Measurements from ENCODE around the gene ZIC2.

The ZIC2 gene

DNA sequence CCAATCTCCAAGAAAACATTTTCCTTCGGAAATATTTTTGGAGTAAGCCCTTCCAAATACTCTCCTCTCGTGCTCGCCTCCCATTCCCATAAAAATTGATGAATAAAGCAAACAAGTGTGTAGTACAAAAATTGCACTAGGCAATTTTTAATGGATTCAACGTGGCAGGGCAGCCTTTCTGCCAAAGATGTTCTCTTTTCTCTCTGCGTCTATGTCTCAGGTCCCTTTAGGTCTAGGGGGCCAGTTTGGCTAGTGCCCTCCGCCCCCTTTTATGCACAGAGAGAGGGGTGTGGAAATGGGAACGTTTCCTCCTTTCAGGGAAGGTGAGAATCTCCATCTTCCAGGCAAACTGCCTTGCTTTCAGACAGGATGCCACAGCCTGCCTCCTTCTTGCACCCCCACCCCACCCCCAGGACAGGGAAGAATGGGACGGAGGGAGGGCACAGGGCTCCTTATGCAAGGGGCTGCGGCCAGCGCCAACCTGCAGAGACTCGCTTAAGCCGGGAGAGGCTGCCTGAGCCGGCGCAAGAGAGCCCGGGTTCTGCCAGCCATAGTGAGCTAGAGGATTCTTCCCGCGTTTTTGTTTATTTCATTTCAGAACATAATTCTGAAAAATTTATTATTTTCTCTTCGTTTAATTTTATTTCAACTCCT lies 2.7 kb upstream of the ZIC2 start:
- TF ChIP-seq ZFP30 (CRISPR knock-in tag; IDR thresholded peaks at IDR 0.05) (no peak), ARNTL (CRISPR knock-in tag; IDR thresholded peaks at IDR 0.05; ENCODE audit: borderline replicate concordance, low read depth) (no peak), RARB (CRISPR knock-in tag; IDR thresholded peaks at IDR 0.05) (no peak), SNAI2 (CRISPR knock-in tag; IDR thresholded peaks at IDR 0.05) (no peak), PPARA (CRISPR knock-in tag; IDR thresholded peaks at IDR 0.05; ENCODE audit: borderline replicate concordance) (no peak), ZNF70 (CRISPR knock-in tag; IDR thresholded peaks at IDR 0.05) (no peak), ZNF565 (CRISPR knock-in tag; conservative IDR thresholded peaks at IDR 0.05; ENCODE audit: low read depth) (no peak), ZFP3 (CRISPR knock-in tag; IDR thresholded peaks at IDR 0.05) (no peak), ZC3H10 (CRISPR knock-in tag; IDR thresholded peaks at IDR 0.05) (no peak), TSHZ2 (CRISPR knock-in tag; IDR thresholded peaks at IDR 0.05) (no peak), CSDC2 (CRISPR knock-in tag; IDR thresholded peaks at IDR 0.05) (no peak), OSR1 (CRISPR knock-in tag; IDR thresholded peaks at IDR 0.05) (no peak), TCF4 (CRISPR knock-in tag; IDR thresholded peaks at IDR 0.05; ENCODE audit: borderline replicate concordance) (no peak), CSRNP3 (CRISPR knock-in tag; IDR thresholded peaks at IDR 0.05) (no peak), BACH2 (CRISPR knock-in tag; IDR thresholded peaks at IDR 0.05; ENCODE audit: borderline replicate concordance) (no peak), GLIS3 (CRISPR knock-in tag; IDR thresholded peaks at IDR 0.05) (no peak)
- TF ChIP-seq, protein P1, sequence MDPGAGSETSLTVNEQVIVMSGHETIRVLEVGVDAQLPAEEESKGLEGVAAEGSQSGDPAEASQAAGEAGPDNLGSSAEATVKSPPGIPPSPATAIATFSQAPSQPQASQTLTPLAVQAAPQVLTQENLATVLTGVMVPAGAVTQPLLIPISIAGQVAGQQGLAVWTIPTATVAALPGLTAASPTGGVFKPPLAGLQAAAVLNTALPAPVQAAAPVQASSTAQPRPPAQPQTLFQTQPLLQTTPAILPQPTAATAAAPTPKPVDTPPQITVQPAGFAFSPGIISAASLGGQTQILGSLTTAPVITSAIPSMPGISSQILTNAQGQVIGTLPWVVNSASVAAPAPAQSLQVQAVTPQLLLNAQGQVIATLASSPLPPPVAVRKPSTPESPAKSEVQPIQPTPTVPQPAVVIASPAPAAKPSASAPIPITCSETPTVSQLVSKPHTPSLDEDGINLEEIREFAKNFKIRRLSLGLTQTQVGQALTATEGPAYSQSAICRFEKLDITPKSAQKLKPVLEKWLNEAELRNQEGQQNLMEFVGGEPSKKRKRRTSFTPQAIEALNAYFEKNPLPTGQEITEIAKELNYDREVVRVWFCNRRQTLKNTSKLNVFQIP (CRISPR knock-in tag; IDR thresholded peaks at IDR 0.05; ENCODE audit: borderline replicate concordance, low read depth): no peak
- TF ChIP-seq, protein P2, sequence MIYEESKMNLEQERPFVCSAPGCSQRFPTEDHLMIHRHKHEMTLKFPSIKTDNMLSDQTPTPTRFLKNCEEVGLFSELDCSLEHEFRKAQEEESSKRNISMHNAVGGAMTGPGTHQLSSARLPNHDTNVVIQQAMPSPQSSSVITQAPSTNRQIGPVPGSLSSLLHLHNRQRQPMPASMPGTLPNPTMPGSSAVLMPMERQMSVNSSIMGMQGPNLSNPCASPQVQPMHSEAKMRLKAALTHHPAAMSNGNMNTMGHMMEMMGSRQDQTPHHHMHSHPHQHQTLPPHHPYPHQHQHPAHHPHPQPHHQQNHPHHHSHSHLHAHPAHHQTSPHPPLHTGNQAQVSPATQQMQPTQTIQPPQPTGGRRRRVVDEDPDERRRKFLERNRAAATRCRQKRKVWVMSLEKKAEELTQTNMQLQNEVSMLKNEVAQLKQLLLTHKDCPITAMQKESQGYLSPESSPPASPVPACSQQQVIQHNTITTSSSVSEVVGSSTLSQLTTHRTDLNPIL (CRISPR knock-in tag; IDR thresholded peaks at IDR 0.05; ENCODE audit: low read depth): no peak
- ATAC-seq: peak; percentile 13; the same call in 2 of the 3 replicates

- peak; percentile 18 for ATAC-seq
- TF ChIP-seq ZNF70 (CRISPR knock-in tag; IDR thresholded peaks at IDR 0.05) (no peak), GLIS3 (CRISPR knock-in tag; IDR thresholded peaks at IDR 0.05) (no peak), ISL1 (CRISPR knock-in tag; IDR thresholded peaks at IDR 0.05) (no peak), TOX (CRISPR knock-in tag; IDR thresholded peaks at IDR 0.05; ENCODE audit: borderline replicate concordance) (no peak), SNAI2 (CRISPR knock-in tag; IDR thresholded peaks at IDR 0.05) (no peak), ESRRG (CRISPR knock-in tag; IDR thresholded peaks at IDR 0.05) (no peak), ZFP3 (CRISPR knock-in tag; IDR thresholded peaks at IDR 0.05) (no peak), ZFP30 (CRISPR knock-in tag; IDR thresholded peaks at IDR 0.05) (no peak), ZNF565 (CRISPR knock-in tag; conservative IDR thresholded peaks at IDR 0.05; ENCODE audit: low read depth) (no peak), ZC3H10 (CRISPR knock-in tag; IDR thresholded peaks at IDR 0.05) (no peak), BACH2 (CRISPR knock-in tag; IDR thresholded peaks at IDR 0.05; ENCODE audit: borderline replicate concordance) (no peak), RARB (CRISPR knock-in tag; IDR thresholded peaks at IDR 0.05) (no peak), CSDC2 (CRISPR knock-in tag; IDR thresholded peaks at IDR 0.05) (no peak), OSR1 (CRISPR knock-in tag; IDR thresholded peaks at IDR 0.05) (no peak)
- TF ChIP-seq, protein P3, sequence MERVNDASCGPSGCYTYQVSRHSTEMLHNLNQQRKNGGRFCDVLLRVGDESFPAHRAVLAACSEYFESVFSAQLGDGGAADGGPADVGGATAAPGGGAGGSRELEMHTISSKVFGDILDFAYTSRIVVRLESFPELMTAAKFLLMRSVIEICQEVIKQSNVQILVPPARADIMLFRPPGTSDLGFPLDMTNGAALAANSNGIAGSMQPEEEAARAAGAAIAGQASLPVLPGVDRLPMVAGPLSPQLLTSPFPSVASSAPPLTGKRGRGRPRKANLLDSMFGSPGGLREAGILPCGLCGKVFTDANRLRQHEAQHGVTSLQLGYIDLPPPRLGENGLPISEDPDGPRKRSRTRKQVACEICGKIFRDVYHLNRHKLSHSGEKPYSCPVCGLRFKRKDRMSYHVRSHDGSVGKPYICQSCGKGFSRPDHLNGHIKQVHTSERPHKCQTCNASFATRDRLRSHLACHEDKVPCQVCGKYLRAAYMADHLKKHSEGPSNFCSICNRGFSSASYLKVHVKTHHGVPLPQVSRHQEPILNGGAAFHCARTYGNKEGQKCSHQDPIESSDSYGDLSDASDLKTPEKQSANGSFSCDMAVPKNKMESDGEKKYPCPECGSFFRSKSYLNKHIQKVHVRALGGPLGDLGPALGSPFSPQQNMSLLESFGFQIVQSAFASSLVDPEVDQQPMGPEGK (CRISPR knock-in tag; IDR thresholded peaks at IDR 0.05; ENCODE audit: borderline replicate concordance): no peak
- TF ChIP-seq, protein P1 (CRISPR knock-in tag; IDR thresholded peaks at IDR 0.05; ENCODE audit: borderline replicate concordance, low read depth): no peak
- TF ChIP-seq, protein P2 (CRISPR knock-in tag; IDR thresholded peaks at IDR 0.05; ENCODE audit: low read depth): no peak
Observed at GRCh38 chr13:99979453-99980200, 2.0 kb upstream of the ZIC2 start.

All from SK-N-SH treated with all-trans-retinoic acid at 6 μM for 48 hours (cell line).